Heart left ventricle (tissue), 13 donors: Measurements from ENCODE around the gene STK26.

Experiments
- CTCF ChIP-seq, 12 donors: fragments of 200-600 bp; sonication (generic) in 4 of 12; IDR thresholded peaks; one replicate each; pipeline versions ENCODE4 v1.5.0 to v1.8.0; 2018 to 2022; ENCODE audit warnings: antibody characterized with exemption in 12 of 12, mild to moderate bottlenecking in 5 of 12
- POLR2A ChIP-seq, 2 donors: fragments of 450-650 bp; IDR thresholded peaks; one replicate each; pipeline ENCODE4 v1.6.1; 2017; ENCODE audit warnings: antibody characterized with exemption in 2 of 2, mild to moderate bottlenecking in 2 of 2, moderate library complexity in 2 of 2
- donor health status: ischemic (EF 13 %, LVEDD 7.1; RV severe dilation, severe dysfunction).
- donor health status: DM: no; HTN: yes; CAD: no.
- donor health status: DM: no; HTN: no; CAD: no.
- donor health status: ischemic (EF 25% LVEDD 6.9; RV normal size, moderate dysfunction).
- donor health status: ischemic (EF 25% LVEDD 5.7; RV mildly dilated, moderate dysfunction).
- donor health status: ischemic (EF 35%, LVEDD 5.7; RV mildly dilated, moderate dysfunction).
- donor health status: nonischemic (EF 11% LVEDD 7.7; RV severe dilation, severe dysfunction).
- donor health status: DM: yes; HTN: yes; CAD: no.
- donor health status: PGD.
- donor health status: ischemic (EF 29% LVEDD 5.4; RV normal size, mild dysfunction).
- donor health status: nonischemic (EF 23%, LVEDD 6.1; RV moderate dilation, normal function).

GRCh38 chrX:132045456-132045855, 22.4 kb downstream of the STK26 start:
- TF ChIP-seq POLR2A (IDR thresholded peaks at IDR 0.05) = no peak
- TF ChIP-seq CTCF (IDR thresholded peaks at IDR 0.05) = no peak
